ENCODE measurements around the gene RYR2. TPM values are rescaled to one million over a fixed set of nuclear protein-coding genes. Genes with fewer than 3 reads are reported as not detected.

Gene RYR2
- total RNA-seq, 1 experiment from 2014 or later: 0.03 TPM

- Histone ChIP-seq H3K27ac (ENCODE audit: low read length) (no peak overlapping the region), H3K27me3 (ENCODE audit: control insufficient read depth, insufficient read depth, low read length) (no peaks in the 10 kb centered on the region), H3K9me3 (ENCODE audit: control insufficient read depth, insufficient read depth, low read depth, low read length) (no peaks in the 10 kb centered on the region), H3K4me1 (ENCODE audit: control insufficient read depth, insufficient read depth, low read length) (no peaks in the 10 kb centered on the region), H3K4me3 (ENCODE audit: low read depth in 2 of 2, low read length in 2 of 2) (no peak overlapping the region), H3K36me3 (ENCODE audit: control insufficient read depth, insufficient read depth, low read length) (no peaks in the 10 kb centered on the region)
- no TSS peak for BruUV-seq (replicated peaks)
- ChIA-PET CTCF (no interaction called here), POLR2A (no interaction called here)
- in situ Hi-C loops (cut with HindIII; ENCODE audit: low pct_unique_long_range_greater_than_20kb, low sequenced_read_pairs) (no loop called here), intact Hi-C loops (cut with micrococcal nuclease; ENCODE audit: unreplicated experiment) (no loop called here)
- DNase-seq (ENCODE audit: low read depth, low spot score): no peak
- no peak for ATAC-seq
- TF ChIP-seq SIN3A (IDR thresholded peaks at IDR 0.05; ENCODE audit: borderline replicate concordance, insufficient read depth, low read depth, low read length) (no peak), TCF7L2 (IDR thresholded peaks at IDR 0.05; ENCODE audit: low read depth, low read length) (no peak)
Observed at GRCh38 chr1:237324226-237324625, 282.2 kb downstream of the RYR2 start.

- in situ Hi-C loops (cut with HindIII; ENCODE audit: low pct_unique_long_range_greater_than_20kb, low sequenced_read_pairs) (no loop called here), intact Hi-C loops (cut with micrococcal nuclease; ENCODE audit: unreplicated experiment) (no loop called here)
- ATAC-seq: no peak
- Histone ChIP-seq H3K36me3 (ENCODE audit: control insufficient read depth, insufficient read depth, low read length) (no peaks in the 10 kb centered on the region; the same call in 1 of the 2 replicates), H3K9me3 (ENCODE audit: control insufficient read depth, insufficient read depth, low read depth, low read length) (no peaks in the 10 kb centered on the region), H3K4me3 (ENCODE audit: low read depth in 2 of 2, low read length in 2 of 2) (no peak overlapping the region), H3K27ac (ENCODE audit: low read length) (no peak overlapping the region), H3K4me1 (ENCODE audit: control insufficient read depth, insufficient read depth, low read length) (no peaks in the 10 kb centered on the region), H3K27me3 (ENCODE audit: control insufficient read depth, insufficient read depth, low read length) (no peaks in the 10 kb centered on the region)
- ChIA-PET POLR2A (no interaction called here), CTCF (no interaction called here)
- TF ChIP-seq CTCF (IDR thresholded peaks at IDR 0.05): no peak
- no peak for TF ChIP-seq POLR2AphosphoS5 (IDR thresholded peaks at IDR 0.05; ENCODE audit: low read depth, low read length)
- no TSS peak for BruUV-seq (replicated peaks)
- DNase-seq (ENCODE audit: low read depth, low spot score): no peak
Observed at GRCh38 chr1:237327061-237327460, 285.1 kb downstream of the RYR2 start.

- no TSS peak for BruUV-seq (replicated peaks)
Observed at GRCh38 chr1:237340892-237341291, 298.9 kb downstream of the RYR2 start.

More at GRCh38 chr1:237340892-237341291, 298.9 kb downstream of the RYR2 start:
- CTCF ChIA-PET: no interaction called here
- POLR2A ChIA-PET: no interaction called here
- H3K27ac ChIP-seq (ENCODE audit: low read length): no peak overlapping the region
- no peaks in the 10 kb centered on the region for H3K36me3 ChIP-seq (ENCODE audit: control insufficient read depth, insufficient read depth, low read length)
- in situ Hi-C loops (cut with HindIII; ENCODE audit: low pct_unique_long_range_greater_than_20kb, low sequenced_read_pairs) (no loop called here), intact Hi-C loops (cut with micrococcal nuclease; ENCODE audit: unreplicated experiment) (no loop called here)
- ATAC-seq (no peak), DNase-seq (ENCODE audit: low read depth, low spot score) (no peak)
- no peak for TF ChIP-seq SIN3A (IDR thresholded peaks at IDR 0.05; ENCODE audit: borderline replicate concordance, insufficient read depth, low read depth, low read length)
- no peak for TF ChIP-seq POLR2AphosphoS5 (IDR thresholded peaks at IDR 0.05; ENCODE audit: low read depth, low read length)
- no peak for TF ChIP-seq REST (IDR thresholded peaks at IDR 0.05; ENCODE audit: insufficient read depth in 1 of 2, low read depth in 2 of 2, low read length in 1 of 2)
- no peak for TF ChIP-seq CTCF (IDR thresholded peaks at IDR 0.05)
- no peak for TF ChIP-seq TCF7L2 (IDR thresholded peaks at IDR 0.05; ENCODE audit: low read depth, low read length)
- no peaks in the 10 kb centered on the region for H3K9me3 ChIP-seq (ENCODE audit: control insufficient read depth, insufficient read depth, low read depth, low read length)
- H3K4me3 ChIP-seq (ENCODE audit: low read depth in 2 of 2, low read length in 2 of 2): no peak overlapping the region
- no peaks in the 10 kb centered on the region for H3K4me1 ChIP-seq (ENCODE audit: control insufficient read depth, insufficient read depth, low read length)
- no peaks in the 10 kb centered on the region; the same call in 1 of the 2 replicates for H3K27me3 ChIP-seq (ENCODE audit: control insufficient read depth, insufficient read depth, low read length)

Data from Panc1 (cell line).